Mucosa of stomach (tissue), 1 donor: ENCODE data around the gene C5orf47.

ENCODE experiments used
- H3K27me3 ChIP-seq: one replicate; pipeline ENCODE4 v1.7.0; 2013; ENCODE audit warnings: mild to moderate bottlenecking, low read length; ENCODE audit not compliant: control insufficient read depth, insufficient read depth
- H3K36me3 ChIP-seq: one replicate; pipeline ENCODE4 v1.7.0; 2013; ENCODE audit warnings: low read length; ENCODE audit not compliant: control insufficient read depth, insufficient read depth
- H3K4me1 ChIP-seq: one replicate; pipeline ENCODE4 v1.7.0; 2013; ENCODE audit warnings: mild to moderate bottlenecking, low read length; ENCODE audit not compliant: control insufficient read depth, insufficient read depth
- H3K4me3 ChIP-seq: one replicate; pipeline ENCODE4 v1.7.0; 2013; ENCODE audit warnings: low read length
- H3K9ac ChIP-seq: one replicate; pipeline ENCODE4 v1.7.0; 2013; ENCODE audit warnings: mild to moderate bottlenecking, low read length, moderate library complexity
- H3K9me3 ChIP-seq: one replicate; pipeline ENCODE4 v1.7.0; 2013; ENCODE audit warnings: mild to moderate bottlenecking, low read length, moderate library complexity; ENCODE audit not compliant: control insufficient read depth
- donor health status: Pancreatic carcinoma.

C5orf47 gene

DNA sequence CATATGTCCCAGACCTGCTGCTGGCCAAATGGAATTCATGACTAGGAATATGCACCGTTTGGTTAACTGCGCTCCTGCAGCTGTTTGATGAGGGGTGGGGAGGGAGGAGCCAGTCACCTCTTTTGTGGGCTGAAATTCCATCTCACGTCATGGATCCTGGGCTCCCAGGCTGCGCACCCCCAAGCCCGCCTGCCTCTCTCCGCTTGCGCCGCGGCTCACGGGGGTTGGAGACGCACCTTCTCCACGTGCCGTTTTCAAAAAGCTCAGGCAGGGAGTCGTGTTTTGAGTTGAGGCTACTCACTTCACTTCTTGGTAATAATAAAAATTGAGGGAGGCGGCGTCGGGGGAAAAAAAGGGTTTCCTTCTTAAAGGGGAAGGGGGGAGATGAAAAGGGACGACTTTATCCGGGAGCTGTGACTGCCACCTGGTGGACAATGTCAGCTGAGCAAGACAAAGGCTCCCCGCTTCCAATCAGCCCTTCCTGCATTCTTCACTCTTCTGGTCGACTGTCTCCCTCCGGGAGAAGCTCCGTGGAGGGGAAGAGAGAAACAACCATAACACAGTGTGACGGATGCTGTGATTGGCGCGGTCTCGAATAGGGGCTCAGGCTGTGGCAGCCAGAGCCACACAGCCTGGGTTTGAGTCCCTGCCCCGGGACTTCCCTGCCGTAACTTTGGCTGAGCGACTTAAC, 15.9 kb upstream of the C5orf47 start:
- H3K4me3 ChIP-seq, result peak overlapping the region; percentile 18
- peaks cover 11% of the 10 kb centered on the region for H3K27me3 ChIP-seq
- H3K9me3 ChIP-seq, result no peaks in the 10 kb centered on the region
- H3K4me1 ChIP-seq, result peaks cover 13% of the 10 kb centered on the region
- H3K36me3 ChIP-seq, result no peaks in the 10 kb centered on the region
- peak overlapping the region; percentile 70 for H3K9ac ChIP-seq

DNA sequence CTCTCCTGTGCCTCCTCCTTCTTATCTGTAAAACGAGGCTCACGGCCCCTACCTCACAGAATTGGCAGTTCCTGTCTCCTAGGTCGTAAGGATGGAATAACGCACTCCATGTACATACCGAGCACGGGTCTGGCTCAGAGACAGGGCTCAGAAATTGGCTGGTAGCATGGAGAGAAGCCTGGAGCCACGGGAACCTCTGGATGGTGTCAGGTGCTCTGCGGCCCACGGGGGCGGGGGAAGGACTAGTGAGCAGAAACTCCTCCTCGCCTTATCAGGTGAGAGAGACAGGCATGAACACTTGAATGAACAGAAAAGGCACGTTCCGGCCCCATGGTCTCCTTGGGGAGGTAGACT, 15.4 kb upstream of the C5orf47 start:
- Histone ChIP-seq H3K36me3 (no peaks in the 10 kb centered on the region), H3K4me3 (peak overlapping the region; percentile 18), H3K27me3 (peaks cover 11% of the 10 kb centered on the region), H3K4me1 (peaks cover 13% of the 10 kb centered on the region), H3K9me3 (no peaks in the 10 kb centered on the region), H3K9ac (peak overlapping the region; percentile 70)

DNA sequence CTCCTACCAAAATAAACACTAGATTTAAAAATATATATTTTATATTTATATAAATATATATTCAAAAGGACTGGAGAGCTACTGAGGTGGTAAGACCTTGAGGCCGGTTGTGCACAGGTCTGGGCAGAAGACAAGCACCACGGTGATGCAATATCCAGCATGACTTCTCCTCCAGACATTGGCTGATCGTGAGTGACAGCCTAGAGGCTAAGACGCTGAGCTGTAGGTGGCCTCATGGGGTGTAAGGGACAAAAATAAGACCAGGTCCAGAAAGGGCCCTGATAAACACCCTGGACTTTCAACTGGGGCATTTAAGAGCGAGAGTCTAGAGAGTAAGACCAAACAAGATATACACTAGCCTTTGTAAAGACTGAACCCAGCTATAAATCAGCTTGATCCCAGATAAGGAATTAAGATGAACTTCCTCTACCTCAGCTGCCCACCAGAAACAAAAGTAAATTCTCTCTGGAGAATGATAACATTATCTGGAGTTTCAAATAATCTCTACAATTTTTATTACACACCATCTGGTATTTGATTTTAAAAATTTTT, 14.2 kb upstream of the C5orf47 start:
- peaks cover 11% of the 10 kb centered on the region for H3K27me3 ChIP-seq
- H3K4me3 ChIP-seq, result no peak overlapping the region
- no peaks in the 10 kb centered on the region for H3K36me3 ChIP-seq
- no peak overlapping the region for H3K9ac ChIP-seq
- no peaks in the 10 kb centered on the region for H3K9me3 ChIP-seq
- H3K4me1 ChIP-seq, result peaks cover 13% of the 10 kb centered on the region

DNA sequence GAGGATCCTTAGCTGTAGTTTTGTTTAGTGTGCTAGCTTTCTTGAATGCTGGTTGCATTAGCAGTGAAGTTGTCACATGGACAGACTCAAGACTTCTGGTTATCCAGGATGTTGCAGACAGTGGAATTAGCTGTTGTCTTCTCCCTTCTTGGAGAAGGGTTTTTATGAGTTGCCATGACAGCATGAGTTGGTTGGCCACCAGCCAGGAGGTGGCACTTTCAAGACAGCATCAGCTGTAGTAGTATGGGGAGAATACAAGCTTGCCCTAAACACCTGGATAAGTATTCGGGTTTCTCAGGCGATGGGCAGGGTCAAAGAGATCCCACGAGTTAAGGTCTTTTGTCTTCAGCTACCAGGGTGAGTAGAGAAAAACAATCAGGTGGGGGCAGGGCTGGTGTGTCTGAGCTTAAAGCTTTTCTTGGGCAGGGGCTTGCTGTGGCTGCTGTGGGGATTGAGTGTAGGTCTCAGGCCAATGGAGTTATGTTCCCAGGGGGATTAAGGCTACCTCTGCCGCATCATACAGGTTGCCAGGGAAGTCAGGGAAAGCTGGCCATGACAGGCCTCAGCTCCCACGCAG, 7.7 kb upstream of the C5orf47 start:
- Histone ChIP-seq H3K4me3 (no peak overlapping the region), H3K4me1 (no peaks in the 10 kb centered on the region), H3K9ac (no peak overlapping the region), H3K36me3 (no peaks in the 10 kb centered on the region), H3K9me3 (no peaks in the 10 kb centered on the region), H3K27me3 (peaks cover 4% of the 10 kb centered on the region)

DNA sequence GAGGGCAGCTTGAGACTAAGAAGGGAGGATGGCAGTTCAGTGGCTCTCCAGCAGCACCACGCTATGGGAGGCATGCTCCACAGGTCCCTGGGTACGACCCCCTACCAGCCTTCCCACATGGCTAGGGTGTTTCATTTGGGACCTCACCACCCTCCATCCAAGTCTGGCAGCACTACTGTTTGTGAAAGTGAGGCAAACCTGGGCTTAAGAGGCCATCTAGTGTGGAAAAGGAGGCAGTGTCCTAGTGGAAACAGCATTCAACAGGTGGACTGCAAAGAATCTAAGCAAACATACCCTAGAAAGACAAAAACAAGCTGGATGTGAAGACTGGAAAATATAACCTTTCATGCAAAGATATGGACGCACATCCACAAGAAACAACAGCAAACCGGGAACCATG, 4.8 kb upstream of the C5orf47 start:
- Histone ChIP-seq H3K9me3 (no peaks in the 10 kb centered on the region), H3K4me3 (no peak overlapping the region), H3K27me3 (peaks cover 4% of the 10 kb centered on the region), H3K9ac (no peak overlapping the region), H3K4me1 (no peaks in the 10 kb centered on the region), H3K36me3 (no peaks in the 10 kb centered on the region)

DNA sequence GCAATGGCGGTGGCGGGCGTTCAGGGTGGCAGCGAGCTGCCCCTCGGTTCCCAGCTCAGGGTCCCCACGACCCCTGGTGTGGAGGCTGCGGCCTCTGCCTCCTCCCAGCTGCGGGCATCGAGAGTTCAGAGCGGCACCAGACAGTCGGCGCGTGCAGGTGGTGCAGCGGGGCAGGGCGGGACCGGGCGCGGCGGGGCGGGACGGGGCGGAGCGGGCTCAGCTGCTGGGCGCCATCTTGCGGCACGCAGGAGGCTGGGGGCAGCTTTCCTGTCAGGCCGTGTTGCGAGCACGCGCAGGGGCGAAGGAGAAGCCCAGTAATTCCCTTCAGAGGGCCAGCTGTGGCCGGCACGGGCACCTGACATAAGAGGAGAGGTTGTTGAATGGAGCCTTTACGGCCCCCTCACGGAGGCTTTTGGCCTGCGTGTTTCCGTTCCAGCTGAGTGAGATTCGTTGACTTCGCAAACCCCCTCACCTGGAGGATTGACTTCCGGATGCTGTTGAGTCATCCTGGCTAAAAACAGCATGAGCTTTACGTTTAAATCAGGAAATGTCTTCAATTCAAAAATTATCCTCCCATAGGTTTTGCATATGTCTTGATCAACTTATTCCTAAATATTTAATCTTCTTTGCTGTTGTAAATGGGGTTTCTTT, 587 bp downstream of the C5orf47 start:
- Histone ChIP-seq H3K9me3 (no peaks in the 10 kb centered on the region), H3K9ac (no peak overlapping the region)

DNA sequence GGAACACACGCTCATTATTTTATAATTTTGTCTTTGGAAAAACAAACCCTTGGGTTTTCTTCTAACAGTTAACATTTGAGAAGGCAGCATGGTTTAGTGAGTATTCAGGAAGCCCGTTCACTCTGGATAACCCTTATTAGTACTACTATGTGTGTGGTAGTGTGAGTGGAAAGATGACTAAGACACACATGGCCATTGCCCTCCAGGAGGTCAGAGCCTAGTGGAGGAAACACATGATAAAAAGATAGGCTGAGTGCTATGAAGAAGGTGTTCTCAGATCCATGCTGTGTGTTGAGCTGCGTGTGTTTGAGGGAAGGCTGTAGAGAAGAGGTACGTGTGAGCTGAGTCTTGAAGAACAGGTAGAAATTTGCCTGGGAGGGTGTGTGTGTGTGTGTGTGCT, 8.4 kb downstream of the C5orf47 start:
- no peak overlapping the region for H3K9ac ChIP-seq
- H3K36me3 ChIP-seq, result no peaks in the 10 kb centered on the region
- no peaks in the 10 kb centered on the region for H3K4me1 ChIP-seq
- H3K4me3 ChIP-seq, result no peak overlapping the region
- no peaks in the 10 kb centered on the region for H3K27me3 ChIP-seq
- no peaks in the 10 kb centered on the region for H3K9me3 ChIP-seq

More for the DNA sequence above, 587 bp downstream of the C5orf47 start:
- Histone ChIP-seq H3K4me1 (no peaks in the 10 kb centered on the region), H3K4me3 (no peak overlapping the region), H3K36me3 (no peaks in the 10 kb centered on the region), H3K27me3 (no peaks in the 10 kb centered on the region)

DNA sequence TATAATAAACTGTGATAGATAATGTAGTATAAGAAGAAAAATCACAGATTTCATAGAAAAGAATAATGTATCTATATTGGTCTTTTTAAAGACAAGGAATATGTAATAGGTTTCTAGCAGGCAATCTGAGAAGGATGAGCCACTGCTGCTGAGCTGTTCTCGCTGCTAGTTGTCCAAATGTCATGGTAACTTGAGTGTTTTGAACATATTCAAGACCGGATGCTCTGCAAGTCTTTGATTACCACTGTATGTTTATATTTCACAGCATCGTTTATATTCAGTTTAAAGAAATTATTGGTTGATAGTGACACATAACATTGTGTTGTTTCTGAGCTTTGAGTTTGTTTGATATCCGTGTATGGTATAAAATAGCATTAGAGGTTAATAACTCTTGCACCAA, 9.6 kb downstream of the C5orf47 start:
- H3K4me3 ChIP-seq, result no peak overlapping the region
- no peaks in the 10 kb centered on the region for H3K4me1 ChIP-seq
- no peaks in the 10 kb centered on the region for H3K27me3 ChIP-seq
- H3K9me3 ChIP-seq, result no peaks in the 10 kb centered on the region
- H3K9ac ChIP-seq, result no peak overlapping the region
- H3K36me3 ChIP-seq, result no peaks in the 10 kb centered on the region

DNA sequence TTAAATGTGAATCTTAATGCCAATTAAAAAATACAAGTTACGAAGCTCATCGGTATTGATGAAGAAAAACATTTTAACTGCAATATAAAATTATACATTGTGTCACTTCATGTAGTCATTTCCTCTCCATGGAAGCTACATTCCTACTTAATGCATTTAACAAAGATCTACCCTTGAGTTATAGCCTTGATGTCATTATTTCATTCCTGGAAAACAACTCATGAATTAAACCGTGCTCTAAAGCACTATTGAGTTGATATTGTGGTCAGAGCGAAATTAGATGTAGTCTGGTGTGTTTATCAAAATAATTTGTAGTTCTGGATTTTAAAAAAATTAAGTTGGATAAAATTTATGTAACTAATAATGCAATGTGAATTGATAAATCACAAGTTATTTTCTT, 11.1 kb downstream of the C5orf47 start:
- Histone ChIP-seq H3K4me1 (no peaks in the 10 kb centered on the region), H3K4me3 (no peak overlapping the region), H3K9ac (no peak overlapping the region), H3K36me3 (no peaks in the 10 kb centered on the region), H3K9me3 (no peaks in the 10 kb centered on the region), H3K27me3 (no peaks in the 10 kb centered on the region)

DNA sequence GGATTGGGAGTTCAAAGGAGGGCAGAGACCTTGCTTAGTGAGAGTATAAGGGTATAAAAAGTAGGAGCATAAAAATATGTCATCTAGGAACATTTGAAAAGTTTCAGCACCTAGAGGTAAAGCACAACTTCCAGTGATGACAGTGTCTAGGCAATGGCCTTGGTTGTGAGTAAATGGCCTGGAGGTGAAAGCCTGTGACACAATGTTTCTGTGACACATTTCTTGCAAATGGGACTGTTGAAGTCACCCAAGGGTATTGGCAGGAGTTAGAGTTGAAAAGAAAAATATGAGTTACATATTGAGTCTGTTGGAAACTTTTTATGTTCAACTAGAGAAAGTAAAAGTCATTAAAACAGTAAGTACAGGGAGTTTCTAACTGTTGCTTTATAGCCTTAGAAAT, 14.8 kb downstream of the C5orf47 start:
- Histone ChIP-seq H3K9me3 (no peaks in the 10 kb centered on the region), H3K27me3 (no peaks in the 10 kb centered on the region), H3K36me3 (no peaks in the 10 kb centered on the region), H3K9ac (no peak overlapping the region), H3K4me1 (no peaks in the 10 kb centered on the region), H3K4me3 (no peak overlapping the region)

DNA sequence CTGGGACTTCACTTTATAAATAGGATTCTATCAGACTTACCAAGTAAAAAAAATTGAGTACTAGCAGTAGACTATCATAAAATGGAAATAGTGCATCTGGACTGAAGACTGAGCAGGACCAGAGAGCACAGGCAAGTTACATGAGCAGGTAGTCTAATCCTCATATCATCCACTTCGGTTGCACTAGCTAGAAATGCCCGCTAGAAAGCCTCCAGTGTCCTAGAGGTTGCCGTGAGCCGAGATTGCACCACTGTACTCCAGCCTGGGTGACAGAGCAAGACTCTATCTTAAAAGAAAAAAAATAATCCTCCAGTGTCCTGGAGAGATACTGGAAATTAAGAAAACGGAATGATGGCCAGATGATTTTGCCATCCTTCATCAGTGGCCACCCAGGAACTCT, 20.0 kb downstream of the C5orf47 start:
- H3K9me3 ChIP-seq, result no peaks in the 10 kb centered on the region
- H3K9ac ChIP-seq, result no peak overlapping the region
- no peaks in the 10 kb centered on the region for H3K27me3 ChIP-seq
- H3K36me3 ChIP-seq, result no peaks in the 10 kb centered on the region
- H3K4me1 ChIP-seq, result no peaks in the 10 kb centered on the region
- H3K4me3 ChIP-seq, result no peak overlapping the region

DNA sequence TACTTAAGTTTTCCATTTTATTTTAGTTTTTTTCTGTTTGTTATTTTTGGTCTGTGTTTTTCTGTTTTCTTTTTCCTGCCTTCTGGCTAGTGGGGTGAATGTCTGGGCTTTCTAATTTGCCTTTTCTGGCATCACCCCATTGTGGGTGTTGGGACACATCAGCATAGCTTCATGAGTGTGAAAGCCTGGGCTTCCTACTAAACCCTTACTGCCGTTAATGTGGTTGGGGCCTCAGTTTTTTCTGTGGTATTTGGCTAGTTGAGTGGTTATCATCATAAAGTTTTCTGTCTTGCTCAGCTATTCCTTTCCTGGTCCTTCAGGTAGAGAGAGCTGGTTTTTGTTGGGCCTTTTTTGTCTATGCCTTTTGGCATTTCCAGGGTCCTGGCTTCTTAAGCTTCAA, 21.4 kb downstream of the C5orf47 start:
- H3K9ac ChIP-seq, result no peak overlapping the region
- H3K36me3 ChIP-seq, result no peaks in the 10 kb centered on the region
- H3K4me3 ChIP-seq, result no peak overlapping the region
- no peaks in the 10 kb centered on the region for H3K9me3 ChIP-seq
- no peaks in the 10 kb centered on the region for H3K27me3 ChIP-seq
- H3K4me1 ChIP-seq, result no peaks in the 10 kb centered on the region
